Measurements from ENCODE around the gene FAM13C. TPM values are rescaled to one million over a fixed set of nuclear protein-coding genes. Genes with fewer than 3 reads are reported as not detected.

Gene FAM13C
- total RNA-seq, 4 donors from 2014 or later: 10.3 to 36.9 (median 20.6) TPM

- Histone ChIP-seq H3K27me3 (no peaks in the 10 kb centered on the region), H3K4me3 (no peak overlapping the region), H3K36me3 (no peaks in the 10 kb centered on the region), H3K9me3 (no peaks in the 10 kb centered on the region), H3K4me1 (no peaks in the 10 kb centered on the region), H3K27ac (no peak overlapping the region)
- 87 to 100% methylated on average over 1 of the region's 1 CpG for WGBS, 2 donors
- DNase-seq (ENCODE audit: low spot score in 2 of 2): no peak
- TF ChIP-seq EP300 (IDR thresholded peaks at IDR 0.05) (no peak), CTCF (IDR thresholded peaks at IDR 0.05) (no peak), POLR2A (IDR thresholded peaks at IDR 0.05) (no peak)
Measured at GRCh38 chr10:59255463-59255862, 106.9 kb downstream of the FAM13C start.

GRCh38 chr10:59252491-59252890 lies 109.9 kb downstream of the FAM13C start:
- H3K36me3 ChIP-seq: no peaks in the 10 kb centered on the region

GRCh38 chr10:59245686-59246085 lies 116.7 kb downstream of the FAM13C start:
- no peaks in the 10 kb centered on the region for H3K36me3 ChIP-seq

More at GRCh38 chr10:59252491-59252890, 109.9 kb downstream of the FAM13C start:
- TF ChIP-seq POLR2A (IDR thresholded peaks at IDR 0.05) (no peak), CTCF (IDR thresholded peaks at IDR 0.05) (no peak), EP300 (IDR thresholded peaks at IDR 0.05) (no peak)
- no peak for DNase-seq (ENCODE audit: low spot score in 2 of 2)
- Histone ChIP-seq H3K4me1 (peaks cover 0 to 4% (median 0%) of the 10 kb centered on the region in 4 donors), H3K27me3 (no peaks in the 10 kb centered on the region), H3K27ac (no peak overlapping the region), H3K4me3 (no peak overlapping the region), H3K9me3 (no peaks in the 10 kb centered on the region)

GRCh38 chr10:59244871-59245270 lies 117.5 kb downstream of the FAM13C start:
- TF ChIP-seq EP300 (IDR thresholded peaks at IDR 0.05) (no peak), CTCF (IDR thresholded peaks at IDR 0.05) (no peak), POLR2A (IDR thresholded peaks at IDR 0.05) (no peak)
- 96 to 97% methylated on average over 1 of the region's 1 CpG for WGBS, 2 donors
- H3K27ac ChIP-seq: no peak overlapping the region

More at GRCh38 chr10:59245686-59246085, 116.7 kb downstream of the FAM13C start:
- Histone ChIP-seq H3K27me3 (no peaks in the 10 kb centered on the region), H3K9me3 (no peaks in the 10 kb centered on the region), H3K27ac (no peak overlapping the region), H3K4me3 (no peak overlapping the region), H3K4me1 (peaks cover 0 to 4% (median 0%) of the 10 kb centered on the region in 4 donors)
- TF ChIP-seq CTCF (IDR thresholded peaks at IDR 0.05) (no peak), POLR2A (IDR thresholded peaks at IDR 0.05) (no peak), EP300 (IDR thresholded peaks at IDR 0.05) (no peak)
- DNase-seq (ENCODE audit: low spot score in 2 of 2): no peak
- WGBS, 2 donors: 70 to 85% methylated on average over 1 of the region's 1 CpG

GRCh38 chr10:59243611-59244195 lies 118.6 kb downstream of the FAM13C start:
- H3K27ac ChIP-seq: no peak overlapping the region
- TF ChIP-seq EP300 (IDR thresholded peaks at IDR 0.05): no peak
- no peak for TF ChIP-seq POLR2A (IDR thresholded peaks at IDR 0.05)
- TF ChIP-seq CTCF (IDR thresholded peaks at IDR 0.05): no peak
- 89 to 96% methylated on average over 2 of the region's 2 CpGs for WGBS, 2 donors
- no peaks in the 10 kb centered on the region for H3K9me3 ChIP-seq
- H3K36me3 ChIP-seq: no peaks in the 10 kb centered on the region
- DNase-seq (ENCODE audit: low spot score in 2 of 2): no peak
- H3K4me1 ChIP-seq: peaks cover 0 to 4% (median 0%) of the 10 kb centered on the region in 4 donors
- no peak overlapping the region for H3K4me3 ChIP-seq
- H3K27me3 ChIP-seq: no peaks in the 10 kb centered on the region

More at GRCh38 chr10:59244871-59245270, 117.5 kb downstream of the FAM13C start:
- no peaks in the 10 kb centered on the region for H3K27me3 ChIP-seq
- no peaks in the 10 kb centered on the region for H3K36me3 ChIP-seq
- no peak for DNase-seq (ENCODE audit: low spot score in 2 of 2)
- H3K4me1 ChIP-seq: peaks cover 0 to 4% (median 0%) of the 10 kb centered on the region in 4 donors
- H3K9me3 ChIP-seq: no peaks in the 10 kb centered on the region
- no peak overlapping the region for H3K4me3 ChIP-seq

Data from tibial nerve (tissue), 4 donors.